ENCODE data around the gene RNF114. TPM values are rescaled to one million over a fixed set of nuclear protein-coding genes. Genes with fewer than 3 reads are reported as not detected.
"Not testable (repeated sequence)": the region's sequence is repeated elsewhere in the genome, so short reads cannot be mapped to it uniquely, and the experiment has no call there.

The RNF114 gene
- total RNA-seq, 1 donor from 2014 or later = 54.5 TPM

GRCh38 chr20:49892817-49893216 lies 43.4 kb upstream of the RNF114 start:
- peaks cover 38% of the 10 kb centered on the region for H3K4me1 Mint-ChIP-seq

GRCh38 chr20:49893242-49894072 lies 42.7 kb upstream of the RNF114 start:
- Mint-ChIP-seq H3K36me3 (no peaks in the 10 kb centered on the region), H3K27ac (no peak overlapping the region), H3K27me3 (ENCODE audit: low read depth) (no peaks in the 10 kb centered on the region), H3K9me3 (peaks cover 6% of the 10 kb centered on the region), H3K4me1 (peaks cover 35% of the 10 kb centered on the region), H3K4me3 (no peak overlapping the region)
- DNase-seq (ENCODE audit: low spot score in 2 of 2, unreplicated experiment in 2 of 2) = no peak
- TF ChIP-seq, protein P1, sequence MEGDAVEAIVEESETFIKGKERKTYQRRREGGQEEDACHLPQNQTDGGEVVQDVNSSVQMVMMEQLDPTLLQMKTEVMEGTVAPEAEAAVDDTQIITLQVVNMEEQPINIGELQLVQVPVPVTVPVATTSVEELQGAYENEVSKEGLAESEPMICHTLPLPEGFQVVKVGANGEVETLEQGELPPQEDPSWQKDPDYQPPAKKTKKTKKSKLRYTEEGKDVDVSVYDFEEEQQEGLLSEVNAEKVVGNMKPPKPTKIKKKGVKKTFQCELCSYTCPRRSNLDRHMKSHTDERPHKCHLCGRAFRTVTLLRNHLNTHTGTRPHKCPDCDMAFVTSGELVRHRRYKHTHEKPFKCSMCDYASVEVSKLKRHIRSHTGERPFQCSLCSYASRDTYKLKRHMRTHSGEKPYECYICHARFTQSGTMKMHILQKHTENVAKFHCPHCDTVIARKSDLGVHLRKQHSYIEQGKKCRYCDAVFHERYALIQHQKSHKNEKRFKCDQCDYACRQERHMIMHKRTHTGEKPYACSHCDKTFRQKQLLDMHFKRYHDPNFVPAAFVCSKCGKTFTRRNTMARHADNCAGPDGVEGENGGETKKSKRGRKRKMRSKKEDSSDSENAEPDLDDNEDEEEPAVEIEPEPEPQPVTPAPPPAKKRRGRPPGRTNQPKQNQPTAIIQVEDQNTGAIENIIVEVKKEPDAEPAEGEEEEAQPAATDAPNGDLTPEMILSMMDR (IDR thresholded peaks at IDR 0.05; ENCODE audit: unreplicated experiment) = no peak

More at GRCh38 chr20:49892817-49893216, 43.4 kb upstream of the RNF114 start:
- Mint-ChIP-seq H3K4me3 (no peak overlapping the region), H3K9me3 (peaks cover 5% of the 10 kb centered on the region), H3K27ac (no peak overlapping the region), H3K36me3 (peaks cover 3% of the 10 kb centered on the region), H3K27me3 (ENCODE audit: low read depth) (no peaks in the 10 kb centered on the region)
- no peak for DNase-seq (ENCODE audit: low spot score in 2 of 2, unreplicated experiment in 2 of 2)
- TF ChIP-seq, protein P1 (IDR thresholded peaks at IDR 0.05; ENCODE audit: unreplicated experiment) = no peak

DNA sequence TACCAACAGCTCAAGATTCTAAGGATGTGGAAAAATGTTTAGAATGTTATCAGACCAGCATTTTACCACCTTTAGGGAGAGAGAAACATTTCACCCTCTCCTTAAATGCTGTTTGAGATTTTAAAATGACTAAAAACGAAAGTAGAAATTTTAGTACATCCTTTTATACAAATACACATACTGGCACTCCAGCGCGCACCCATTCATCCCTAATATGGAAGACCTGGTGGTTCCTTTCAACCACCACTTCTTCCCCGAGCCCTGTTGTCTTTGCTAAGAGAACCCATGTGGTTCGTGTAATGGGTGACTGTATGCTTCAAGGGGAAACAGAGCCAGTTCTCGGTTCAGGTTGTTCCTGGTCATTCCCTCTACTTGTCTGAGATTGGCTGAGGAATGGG lies 42.1 kb upstream of the RNF114 start:
- Mint-ChIP-seq H3K27ac (no peak overlapping the region), H3K4me3 (no peak overlapping the region), H3K4me1 (peaks cover 32% of the 10 kb centered on the region), H3K27me3 (ENCODE audit: low read depth) (no peaks in the 10 kb centered on the region), H3K36me3 (no peaks in the 10 kb centered on the region), H3K9me3 (peaks cover 6% of the 10 kb centered on the region)
- no peak for DNase-seq (ENCODE audit: low spot score in 2 of 2, unreplicated experiment in 2 of 2)
- TF ChIP-seq, protein P1 (IDR thresholded peaks at IDR 0.05; ENCODE audit: unreplicated experiment) = no peak

GRCh38 chr20:49895474-49896093 lies 40.6 kb upstream of the RNF114 start:
- not testable (repeated sequence) for H3K9me3 Mint-ChIP-seq; DNase-seq (ENCODE audit: low spot score in 2 of 2, unreplicated experiment in 2 of 2); H3K4me3 Mint-ChIP-seq; H3K27me3 Mint-ChIP-seq (ENCODE audit: low read depth); H3K27ac Mint-ChIP-seq; H3K36me3 Mint-ChIP-seq
- H3K4me1 Mint-ChIP-seq = peaks cover 26% of the 10 kb centered on the region

DNA sequence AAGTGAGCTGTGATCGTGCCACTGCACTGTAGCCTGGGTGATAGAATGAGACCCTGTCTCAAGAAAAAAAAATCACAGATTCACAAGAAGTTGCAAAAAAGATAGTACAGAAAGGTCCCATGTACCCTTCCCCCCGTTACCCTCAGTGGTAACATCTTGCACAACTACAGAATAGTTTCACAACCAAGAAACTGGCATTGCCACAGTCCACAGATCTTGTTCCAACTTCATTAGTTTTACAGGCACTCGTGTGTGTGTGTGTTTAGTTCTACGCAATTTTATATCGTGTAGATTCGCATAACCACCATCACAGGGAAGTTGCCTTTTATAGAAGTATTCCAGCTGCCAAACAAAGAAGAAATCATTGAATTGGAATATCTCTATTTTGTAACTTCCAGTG lies 40.0 kb upstream of the RNF114 start:
- no peaks in the 10 kb centered on the region for H3K36me3 Mint-ChIP-seq
- TF ChIP-seq, protein P1 (IDR thresholded peaks at IDR 0.05; ENCODE audit: unreplicated experiment) = no peak
- no peak for DNase-seq (ENCODE audit: low spot score in 2 of 2, unreplicated experiment in 2 of 2)
- H3K4me3 Mint-ChIP-seq = no peak overlapping the region
- H3K27ac Mint-ChIP-seq = no peak overlapping the region
- peaks cover 23% of the 10 kb centered on the region for H3K4me1 Mint-ChIP-seq
- H3K9me3 Mint-ChIP-seq = peaks cover 6% of the 10 kb centered on the region
- no peaks in the 10 kb centered on the region for H3K27me3 Mint-ChIP-seq (ENCODE audit: low read depth)
